HepG2 (cell line): ENCODE data around the gene IFT52. TPM values are rescaled to one million over a fixed set of nuclear protein-coding genes. Genes with fewer than 3 reads are reported as not detected.

Source experiments
- ATAC-seq: fragments of 200-7000 bp; cut with Tn5 transposase; 3 replicates; pipeline ENCODE4 v1.9.1; 2020; ENCODE audit warnings: mild to moderate bottlenecking, moderate library complexity
- BruUV-seq: library from RNA; stranded (reverse); fragments of 400-500 nt; replicated peaks from 2 replicates; lab custom pipeline; 2021; lab: Mats Ljungman, UMichigan
- CTCF ChIA-PET: fragments of 300-600 bp; formaldehyde crosslinking; extraction: SDS; loops from one replicate; lab custom pipeline; 2021; ENCODE audit warnings: low total read pairs, inconsistent platforms, low intra/inter-chr PET ratio; lab: Yijun Ruan, JAX
- POLR2A ChIA-PET: fragments of 350-600 bp; sonication (Branson Sonifier 250); formaldehyde crosslinking; loops from one replicate; lab custom pipeline; 2020; ENCODE audit warnings: antibody characterized with exemption, inconsistent platforms; lab: Yijun Ruan, JAX
- DNase-seq: peaks from one replicate; pipeline ENCODE4 v3.0.0-alpha.2; 2015; ENCODE audit warnings: low spot score
- FAIRE-seq: peaks from 3 replicates; lab custom pipeline; 2011; peaks lifted over from hg19 to GRCh38; lab: Jason Lieb, UNC
- H2AFZ ChIP-seq: one replicate; pipeline ENCODE4 v1.6.1; 2011; ENCODE audit warnings: low read length, inconsistent platforms
- H3K27ac ChIP-seq: fragments of 300-600 bp; 3 replicates; pipeline ENCODE4 v1.8.0; 2011; ENCODE audit warnings: mixed run types, mild to moderate bottlenecking, mixed read lengths, low read length, inconsistent platforms; ENCODE audit not compliant: insufficient read depth; ENCODE audit errors: extremely low read length
- H3K27me3 ChIP-seq, 2 experiments: fragments of 200-600 bp in 1 of 2; 2 replicates in 1 of 2; 3 replicates in 1 of 2; pipeline versions ENCODE4 v1.6.0 to v1.8.0; 2011; ENCODE audit warnings: low read length in 2 of 2, mild to moderate bottlenecking in 2 of 2, moderate library complexity in 2 of 2, inconsistent platforms in 1 of 2; ENCODE audit not compliant: insufficient read depth in 2 of 2, control insufficient read depth in 1 of 2
- H3K36me3 ChIP-seq, 2 experiments: fragments of 200-600 bp in 1 of 2; replicated peaks in 1 of 2; 2 replicates in 1 of 2; 3 replicates in 1 of 2; pipeline versions ENCODE4 v1.5.1 to v1.8.0; 2011; ENCODE audit warnings: low read length in 2 of 2, inconsistent platforms in 1 of 2; ENCODE audit not compliant: insufficient read depth in 2 of 2, control insufficient read depth in 1 of 2
- H3K4me1 ChIP-seq: 2 replicates; pipeline ENCODE4 v1.5.1; 2012; ENCODE audit warnings: low read length, inconsistent platforms; ENCODE audit not compliant: insufficient read depth
- H3K4me2 ChIP-seq: 2 replicates; pipeline ENCODE4 v1.6.0; 2011; ENCODE audit warnings: low read depth, low read length, inconsistent platforms
- H3K4me3 ChIP-seq, 3 experiments: fragments of 200-600 bp in 1 of 3; sonication (generic), shearing (Covaris generic) in 1 of 3; replicated peaks in 1 of 3; 2 replicates each; pipeline ENCODE4 v1.5.1; 2011 to 2016; ENCODE audit warnings: low read length in 3 of 3, inconsistent platforms in 2 of 3, low read depth in 2 of 3, mild to moderate bottlenecking in 2 of 3, control low read depth in 1 of 3, mixed read lengths in 1 of 3; ENCODE audit not compliant: insufficient read depth in 1 of 3
- H3K79me2 ChIP-seq: one replicate; pipeline ENCODE4 v1.6.1; 2011; ENCODE audit warnings: low read length, inconsistent platforms; ENCODE audit not compliant: insufficient read depth
- H3K9ac ChIP-seq: 2 replicates; pipeline ENCODE4 v1.6.0; 2011; ENCODE audit warnings: mild to moderate bottlenecking, low read depth, low read length, inconsistent platforms; ENCODE audit not compliant: insufficient read depth
- H3K9me3 ChIP-seq: 2 replicates; pipeline ENCODE4 v1.5.1; 2012; ENCODE audit warnings: mild to moderate bottlenecking, low read length
- H4K20me1 ChIP-seq: 2 replicates; pipeline ENCODE4 v1.6.0; 2011; ENCODE audit warnings: inconsistent platforms, mild to moderate bottlenecking, low read length, moderate library complexity; ENCODE audit not compliant: insufficient read depth
- ARHGAP35 ChIP-seq: sonication (generic); formaldehyde crosslinking; IDR thresholded peaks from 2 replicates; pipeline ENCODE4 v1.9.0; 2022; ENCODE audit warnings: mild to moderate bottlenecking, inconsistent platforms, moderate library complexity, missing genetic modification reagents, borderline replicate concordance
- DNMT3B ChIP-seq: conservative IDR thresholded peaks from 2 replicates; pipeline ENCODE4 v1.6.1; 2016; ENCODE audit warnings: missing biosample characterization, control low read depth
- ERF ChIP-seq: IDR thresholded peaks from 2 replicates; pipeline ENCODE4 v1.6.1; 2018; ENCODE audit warnings: missing biosample characterization, missing genetic modification reagents
- FOSL1 ChIP-seq: sonication (generic); formaldehyde crosslinking; IDR thresholded peaks from 2 replicates; pipeline ENCODE4 v1.9.0; 2021; ENCODE audit warnings: missing genetic modification reagents, borderline replicate concordance
- KAT2B ChIP-seq: fragments of 150-350 bp; IDR thresholded peaks from 2 replicates; pipeline ENCODE4 v1.6.1; 2014; ENCODE audit warnings: low read depth, low read length, borderline replicate concordance
- MAF1 ChIP-seq: sonication (generic); formaldehyde crosslinking; IDR thresholded peaks from 2 replicates; pipeline ENCODE4 v1.5.0; 2020; ENCODE audit warnings: missing genetic modification reagents, borderline replicate concordance
- MTERF4 ChIP-seq: sonication (generic); formaldehyde crosslinking; IDR thresholded peaks from 2 replicates; pipeline ENCODE4 v1.8.0; 2023; ENCODE audit warnings: mild to moderate bottlenecking, missing genetic modification reagents
- RBFOX2 ChIP-seq: fragments of 200-400 bp; formaldehyde crosslinking; IDR thresholded peaks from 2 replicates; pipeline ENCODE4 v1.6.1; 2017; ENCODE audit warnings: low read depth, mild to moderate bottlenecking, low read length
- SSRP1 ChIP-seq: IDR thresholded peaks from 2 replicates; pipeline ENCODE4 v1.6.1; 2016; ENCODE audit warnings: control low read depth
- TEF ChIP-seq: sonication (generic); formaldehyde crosslinking; IDR thresholded peaks from 2 replicates; pipeline ENCODE4 v1.5.0; 2020; ENCODE audit warnings: missing genetic modification reagents
- ZBTB7A ChIP-seq: sonication (generic); formaldehyde crosslinking; IDR thresholded peaks from 2 replicates; pipeline ENCODE4 v1.8.0; 2022; ENCODE audit warnings: mild to moderate bottlenecking, missing genetic modification reagents
- ZNF18 ChIP-seq: sonication (generic); formaldehyde crosslinking; IDR thresholded peaks from 2 replicates; pipeline ENCODE4 v1.8.0; 2022; ENCODE audit warnings: mild to moderate bottlenecking, missing genetic modification reagents; ENCODE audit not compliant: insufficient replicate concordance
- ZNF367 ChIP-seq: sonication (generic); formaldehyde crosslinking; IDR thresholded peaks from 2 replicates; pipeline ENCODE4 v1.4.0; 2020; ENCODE audit warnings: missing genetic modification reagents, borderline replicate concordance
- ZNF430 ChIP-seq: sonication (generic); formaldehyde crosslinking; IDR thresholded peaks from 2 replicates; pipeline ENCODE4 v1.9.0; 2021; ENCODE audit warnings: mild to moderate bottlenecking, missing genetic modification reagents
- ZNF530 ChIP-seq: sonication (generic); formaldehyde crosslinking; IDR thresholded peaks from 2 replicates; pipeline ENCODE4 v1.5.0; 2020; ENCODE audit warnings: low read depth, mild to moderate bottlenecking, missing genetic modification reagents
- ZNF709 ChIP-seq: sonication (generic); formaldehyde crosslinking; IDR thresholded peaks from 2 replicates; pipeline ENCODE4 v1.5.0; 2020; ENCODE audit warnings: mild to moderate bottlenecking, missing genetic modification reagents
- WGBS: methylation state at CpG from one replicate; pipeline ENCODE4 v1.1.6; 2017; ENCODE audit warnings: low lambda C conversion rate; 5-methylcytosine and 5-hydroxymethylcytosine counted together
- in situ Hi-C: cut with HindIII; loops from 2 replicates; pipeline ENCODE4 v1.10.0; 2017; ENCODE audit warnings: low pct_unique_long_range_greater_than_20kb; ENCODE audit not compliant: extremely low pct_ligation_motif_present
- intact Hi-C: fragments of 100-400 bp; cut with micrococcal nuclease; formaldehyde crosslinking; loops from one replicate; pipeline ENCODE4 v1.10.0; 2022; ENCODE audit not compliant: unreplicated experiment
- polyA plus RNA-seq, 8 experiments: library from polyadenylated mRNA; depleted of rRNA in 3 of 8; stranded (reverse) in 7 of 8; unstranded in 1 of 8; fragments of >200 nt; fragmentation: Illumina TruSeq in 4 of 8; extraction: Trizol in 4 of 8; gene quantifications; 2 replicates each; pipeline versions ENCODE4 v1.2.1 to v1.2.3, GENCODE V29; 2011 to 2016; ENCODE audit warnings: low read depth in 4 of 8, missing spikeins in 1 of 8, mixed read lengths in 1 of 8; ENCODE audit not compliant: insufficient read depth in 1 of 8
- total RNA-seq, 5 experiments: library from RNA; depleted of rRNA; stranded (reverse); fragments of >200 nt; fragmentation: Illumina TruSeq; extraction: Trizol; gene quantifications; 2 replicates each; pipeline ENCODE4 v1.2.3, GENCODE V29; 2016; ENCODE audit warnings: low read depth in 1 of 5

Gene IFT52
- total and polyA plus RNA-seq, 2 of the 13 experiments (the other 11 are each of a cell fraction or from before 2014, with no cell fraction given) = 48.0 to 64.0 TPM

GRCh38 chr20:43558412-43559146 is 32.2 kb upstream of the IFT52 start, which contains the start of gene SGK2 (continued):
- peak; percentile 80 for TF ChIP-seq RBFOX2
- TF ChIP-seq ERF (CRISPR knock-in tag) = peak; percentile 74; the same call in 1 of the 2 replicates
- TF ChIP-seq, all 625 proteins: peak for 325

GRCh38 chr20:43559147-43559987 is 31.4 kb upstream of the IFT52 start:
- H2AFZ ChIP-seq = no peak overlapping the region
- BruUV-seq = no TSS peak
- POLR2A ChIA-PET = interaction anchor here (0.8 to 6.8 kb wide), 17 partner anchors 10 to 1941 kb away, joined by 3 to 224 read pairs (median 22); partner anchors contain the start of genes CHD6, IFT52 and SRSF6
- no peaks in the 10 kb centered on the region for H3K36me3 ChIP-seq
- ATAC-seq = no peak
- peak overlapping the region; percentile 68 to 85 (median 84) for H3K4me3 ChIP-seq
- H3K4me2 ChIP-seq = peak overlapping the region; percentile 100
- no peaks in the 10 kb centered on the region for H4K20me1 ChIP-seq
- H3K79me2 ChIP-seq = peaks cover 13% of the 10 kb centered on the region
- CTCF ChIA-PET = no interaction called here
- H3K27ac ChIP-seq = peak overlapping the region; percentile 99
- in situ Hi-C loops (no loop called here), intact Hi-C loops (loop anchor here (5.0 kb wide), 1 partner anchor 102 kb away; the partner anchor contains the start of gene SRSF6)
- H3K4me1 ChIP-seq = peaks cover 58% of the 10 kb centered on the region
- no peak for FAIRE-seq
- no peaks in the 10 kb centered on the region for H3K9me3 ChIP-seq
- H3K9ac ChIP-seq = peak overlapping the region; percentile 98
- DNase-seq = no peak
- no peaks in the 10 kb centered on the region; a peak in 1 of 5 replicates for H3K27me3 ChIP-seq
- 37% methylated on average over 8 of the region's 8 CpGs for WGBS
- TF ChIP-seq SSRP1 (CRISPR knock-in tag) = 0 out of 2 replicates have a peak, but pooled peaks have one; percentile 15
- TF ChIP-seq ZBTB7A = peak; percentile 28; the same call in 1 of the 2 replicates
- TF ChIP-seq ZNF709 (CRISPR knock-in tag) = peak; percentile 32; the same call in 1 of the 2 replicates
- 0 out of 2 replicates have a peak, but pooled peaks have one; percentile 10 for TF ChIP-seq ZNF430
- no peak for TF ChIP-seq ZNF18 (CRISPR knock-in tag)
- TF ChIP-seq FOSL1 (CRISPR knock-in tag) = no peak
- TF ChIP-seq DNMT3B (CRISPR knock-in tag) = 0 out of 2 replicates have a peak, but pooled peaks have one; percentile 7
- no peak for TF ChIP-seq KAT2B
- TF ChIP-seq ZNF367 (CRISPR knock-in tag) = peak; percentile 47; the same call in 1 of the 2 replicates
- TF ChIP-seq ZNF530 (CRISPR knock-in tag) = 0 out of 2 replicates have a peak, but pooled peaks have one; percentile 7
- no peak for TF ChIP-seq ARHGAP35 (CRISPR knock-in tag)
- TF ChIP-seq MTERF4 (CRISPR knock-in tag) = peak; percentile 23; the same call in 1 of the 2 replicates
- TF ChIP-seq TEF (CRISPR knock-in tag) = no peak
- no peak; the same call in 1 of the 2 replicates for TF ChIP-seq MAF1
